GM23338 (cell line): Measurements from ENCODE around the gene RPS6KA5. TPM values are rescaled to one million over a fixed set of nuclear protein-coding genes. Genes with fewer than 3 reads are reported as not detected.

ENCODE experiments used
- ATAC-seq: fragments of 200-7000 bp; cut with Tn5 transposase; 3 replicates; pipeline ENCODE4 v1.9.1; 2020
- DNase-seq: peaks from one replicate; pipeline ENCODE4 v3.0.0-alpha.2; 2015; ENCODE audit warnings: low spot score
- H2AFZ ChIP-seq: fragments of 200-600 bp; sonication (generic); 2 replicates; pipeline ENCODE4 v1.8.0; 2016; ENCODE audit warnings: antibody characterized with exemption, mild to moderate bottlenecking, moderate library complexity
- H3F3A ChIP-seq: fragments of 200-600 bp; sonication (generic); replicated peaks from 2 replicates; pipeline ENCODE4 v1.8.0; 2017; ENCODE audit warnings: antibody characterized with exemption, mixed run types, low read depth
- H3K27ac ChIP-seq: fragments of 200-600 bp; sonication (generic); 2 replicates; pipeline ENCODE4 v1.6.1; 2016; ENCODE audit warnings: low read depth
- H3K27me3 ChIP-seq: fragments of 200-600 bp; sonication (generic); 2 replicates; pipeline ENCODE4 v1.8.0; 2016; ENCODE audit warnings: mild to moderate bottlenecking, mixed run types, moderate library complexity; ENCODE audit not compliant: insufficient read depth
- H3K36me3 ChIP-seq: fragments of 200-600 bp; sonication (generic); 2 replicates; pipeline ENCODE4 v1.8.0; 2016; ENCODE audit warnings: mild to moderate bottlenecking; ENCODE audit not compliant: insufficient read depth
- H3K4me1 ChIP-seq: fragments of 200-600 bp; sonication (generic); 2 replicates; pipeline ENCODE4 v1.8.0; 2016; ENCODE audit warnings: mild to moderate bottlenecking, moderate library complexity; ENCODE audit not compliant: insufficient read depth
- H3K4me2 ChIP-seq: fragments of 200-600 bp; sonication (generic); 2 replicates; pipeline ENCODE4 v1.7.1; 2017; ENCODE audit warnings: mixed run types
- H3K4me3 ChIP-seq: fragments of 200-600 bp; sonication (generic); 2 replicates; pipeline ENCODE4 v1.6.1; 2016; ENCODE audit warnings: mixed run types
- H3K79me2 ChIP-seq: fragments of 200-600 bp; sonication (generic); replicated peaks from 2 replicates; pipeline ENCODE4 v1.8.0; 2017; ENCODE audit warnings: mild to moderate bottlenecking; ENCODE audit not compliant: insufficient read depth
- H3K9me2 ChIP-seq: fragments of 200-600 bp; sonication (generic); 2 replicates; pipeline ENCODE4 v1.8.0; 2017; ENCODE audit not compliant: insufficient read depth
- H4K20me1 ChIP-seq: fragments of 200-600 bp; sonication (generic); replicated peaks from 2 replicates; pipeline ENCODE4 v1.8.0; 2017; ENCODE audit warnings: mild to moderate bottlenecking; ENCODE audit not compliant: insufficient read depth
- H3K27ac Mint-ChIP-seq: 2 replicates; pipeline ENCODE4 v1.8.0; 2020; ENCODE audit warnings: inconsistent platforms, mild to moderate bottlenecking, moderate library complexity, mixed read lengths
- H3K27me3 Mint-ChIP-seq: 3 replicates; pipeline ENCODE4 v1.8.0; 2022; ENCODE audit warnings: low read depth, mild to moderate bottlenecking, moderate library complexity, mixed read lengths, inconsistent platforms; ENCODE audit not compliant: insufficient read depth, poor library complexity
- H3K36me3 Mint-ChIP-seq: 3 replicates; pipeline ENCODE4 v1.8.0; 2021; ENCODE audit warnings: low read depth, mild to moderate bottlenecking, inconsistent platforms, moderate library complexity, mixed read lengths
- H3K4me1 Mint-ChIP-seq: 3 replicates; pipeline ENCODE4 v1.8.0; 2020; ENCODE audit warnings: mild to moderate bottlenecking, inconsistent platforms, mixed read lengths
- H3K4me3 Mint-ChIP-seq: 3 replicates; pipeline ENCODE4 v1.8.0; 2021; ENCODE audit warnings: moderate library complexity, mild to moderate bottlenecking, inconsistent platforms, mixed read lengths
- H3K9me3 Mint-ChIP-seq: 3 replicates; pipeline ENCODE4 v1.8.0; 2020; ENCODE audit warnings: moderate library complexity, mild to moderate bottlenecking, inconsistent platforms, mixed read lengths
- EZH2phosphoT487 ChIP-seq: fragments of 200-600 bp; sonication (generic); IDR thresholded peaks from one replicate; pipeline ENCODE4 v1.8.1; 2018; ENCODE audit warnings: antibody characterized with exemption; ENCODE audit not compliant: unreplicated experiment
- NANOG ChIP-seq: IDR thresholded peaks from 2 replicates; pipeline ENCODE4 v1.6.1; 2016; ENCODE audit warnings: antibody characterized with exemption, borderline replicate concordance
- POLR2AphosphoS5 ChIP-seq: IDR thresholded peaks from 2 replicates; pipeline ENCODE4 v1.6.1; 2016; ENCODE audit warnings: antibody characterized with exemption, low read depth
- STAT1 ChIP-seq: IDR thresholded peaks from one replicate; pipeline ENCODE4 v1.6.1; 2016; ENCODE audit warnings: antibody characterized with exemption; ENCODE audit not compliant: unreplicated experiment
- ZNF114 ChIP-seq: fragments of 250-450 bp; sonication (Bioruptor Pico); IDR thresholded peaks from 2 replicates; pipeline ENCODE4 v1.5.0; 2020; ENCODE audit warnings: mild to moderate bottlenecking, moderate library complexity
- polyA plus RNA-seq: library from polyadenylated mRNA; unstranded; fragments of >200 nt; fragmentation: Nextera tagmentation; extraction: Ambion mirVana; gene quantifications from 2 replicates; pipeline ENCODE4 v1.2.1, GENCODE V29; 2016
- total RNA-seq: library from RNA; depleted of rRNA; stranded (reverse); fragments of >200 nt; shearing (Covaris generic); gene quantifications from 2 replicates; pipeline ENCODE4 v1.2.3, GENCODE V29; 2014
- TF ChIP-seq, protein P1 (sequence below): fragments of 250-450 bp; sonication (Bioruptor Pico); IDR thresholded peaks from 2 replicates; pipeline ENCODE4 v1.5.0; 2020; ENCODE audit warnings: mild to moderate bottlenecking, moderate library complexity
- TF ChIP-seq, protein P2 (sequence below), 2 experiments: fragments of 200-600 bp in 1 of 2; sonication (generic) in 1 of 2; conservative IDR thresholded peaks; 2 replicates each; pipeline versions ENCODE4 v1.5.1 to v1.6.1; 2016 to 2017; ENCODE audit warnings: antibody characterized with exemption in 2 of 2, low read depth in 2 of 2, mild to moderate bottlenecking in 2 of 2, moderate library complexity in 1 of 2

Gene RPS6KA5
- total and polyA plus RNA-seq, 2 experiments from 2014 or later = 2.1 to 2.4 TPM

DNA sequence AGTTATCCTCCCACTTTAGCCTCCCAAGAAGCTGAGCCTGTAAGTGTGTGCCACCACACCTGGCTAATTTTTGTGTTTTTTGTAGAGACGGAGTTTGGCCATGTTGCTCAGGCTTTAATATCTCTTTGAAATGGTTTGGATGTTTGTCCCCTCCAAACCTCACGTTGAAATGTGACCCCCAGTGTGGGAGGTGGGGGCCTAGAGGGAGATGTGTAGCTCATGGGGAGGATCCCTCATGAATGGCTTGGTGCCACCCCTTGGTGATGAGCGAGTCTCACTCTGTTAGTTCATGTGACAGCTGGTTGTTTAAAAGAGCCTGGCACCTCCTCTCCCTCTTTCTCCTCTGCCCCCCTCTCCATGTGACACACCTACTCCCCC, 220.6 kb downstream of the RPS6KA5 start (continued):
- TF ChIP-seq, protein P1, sequence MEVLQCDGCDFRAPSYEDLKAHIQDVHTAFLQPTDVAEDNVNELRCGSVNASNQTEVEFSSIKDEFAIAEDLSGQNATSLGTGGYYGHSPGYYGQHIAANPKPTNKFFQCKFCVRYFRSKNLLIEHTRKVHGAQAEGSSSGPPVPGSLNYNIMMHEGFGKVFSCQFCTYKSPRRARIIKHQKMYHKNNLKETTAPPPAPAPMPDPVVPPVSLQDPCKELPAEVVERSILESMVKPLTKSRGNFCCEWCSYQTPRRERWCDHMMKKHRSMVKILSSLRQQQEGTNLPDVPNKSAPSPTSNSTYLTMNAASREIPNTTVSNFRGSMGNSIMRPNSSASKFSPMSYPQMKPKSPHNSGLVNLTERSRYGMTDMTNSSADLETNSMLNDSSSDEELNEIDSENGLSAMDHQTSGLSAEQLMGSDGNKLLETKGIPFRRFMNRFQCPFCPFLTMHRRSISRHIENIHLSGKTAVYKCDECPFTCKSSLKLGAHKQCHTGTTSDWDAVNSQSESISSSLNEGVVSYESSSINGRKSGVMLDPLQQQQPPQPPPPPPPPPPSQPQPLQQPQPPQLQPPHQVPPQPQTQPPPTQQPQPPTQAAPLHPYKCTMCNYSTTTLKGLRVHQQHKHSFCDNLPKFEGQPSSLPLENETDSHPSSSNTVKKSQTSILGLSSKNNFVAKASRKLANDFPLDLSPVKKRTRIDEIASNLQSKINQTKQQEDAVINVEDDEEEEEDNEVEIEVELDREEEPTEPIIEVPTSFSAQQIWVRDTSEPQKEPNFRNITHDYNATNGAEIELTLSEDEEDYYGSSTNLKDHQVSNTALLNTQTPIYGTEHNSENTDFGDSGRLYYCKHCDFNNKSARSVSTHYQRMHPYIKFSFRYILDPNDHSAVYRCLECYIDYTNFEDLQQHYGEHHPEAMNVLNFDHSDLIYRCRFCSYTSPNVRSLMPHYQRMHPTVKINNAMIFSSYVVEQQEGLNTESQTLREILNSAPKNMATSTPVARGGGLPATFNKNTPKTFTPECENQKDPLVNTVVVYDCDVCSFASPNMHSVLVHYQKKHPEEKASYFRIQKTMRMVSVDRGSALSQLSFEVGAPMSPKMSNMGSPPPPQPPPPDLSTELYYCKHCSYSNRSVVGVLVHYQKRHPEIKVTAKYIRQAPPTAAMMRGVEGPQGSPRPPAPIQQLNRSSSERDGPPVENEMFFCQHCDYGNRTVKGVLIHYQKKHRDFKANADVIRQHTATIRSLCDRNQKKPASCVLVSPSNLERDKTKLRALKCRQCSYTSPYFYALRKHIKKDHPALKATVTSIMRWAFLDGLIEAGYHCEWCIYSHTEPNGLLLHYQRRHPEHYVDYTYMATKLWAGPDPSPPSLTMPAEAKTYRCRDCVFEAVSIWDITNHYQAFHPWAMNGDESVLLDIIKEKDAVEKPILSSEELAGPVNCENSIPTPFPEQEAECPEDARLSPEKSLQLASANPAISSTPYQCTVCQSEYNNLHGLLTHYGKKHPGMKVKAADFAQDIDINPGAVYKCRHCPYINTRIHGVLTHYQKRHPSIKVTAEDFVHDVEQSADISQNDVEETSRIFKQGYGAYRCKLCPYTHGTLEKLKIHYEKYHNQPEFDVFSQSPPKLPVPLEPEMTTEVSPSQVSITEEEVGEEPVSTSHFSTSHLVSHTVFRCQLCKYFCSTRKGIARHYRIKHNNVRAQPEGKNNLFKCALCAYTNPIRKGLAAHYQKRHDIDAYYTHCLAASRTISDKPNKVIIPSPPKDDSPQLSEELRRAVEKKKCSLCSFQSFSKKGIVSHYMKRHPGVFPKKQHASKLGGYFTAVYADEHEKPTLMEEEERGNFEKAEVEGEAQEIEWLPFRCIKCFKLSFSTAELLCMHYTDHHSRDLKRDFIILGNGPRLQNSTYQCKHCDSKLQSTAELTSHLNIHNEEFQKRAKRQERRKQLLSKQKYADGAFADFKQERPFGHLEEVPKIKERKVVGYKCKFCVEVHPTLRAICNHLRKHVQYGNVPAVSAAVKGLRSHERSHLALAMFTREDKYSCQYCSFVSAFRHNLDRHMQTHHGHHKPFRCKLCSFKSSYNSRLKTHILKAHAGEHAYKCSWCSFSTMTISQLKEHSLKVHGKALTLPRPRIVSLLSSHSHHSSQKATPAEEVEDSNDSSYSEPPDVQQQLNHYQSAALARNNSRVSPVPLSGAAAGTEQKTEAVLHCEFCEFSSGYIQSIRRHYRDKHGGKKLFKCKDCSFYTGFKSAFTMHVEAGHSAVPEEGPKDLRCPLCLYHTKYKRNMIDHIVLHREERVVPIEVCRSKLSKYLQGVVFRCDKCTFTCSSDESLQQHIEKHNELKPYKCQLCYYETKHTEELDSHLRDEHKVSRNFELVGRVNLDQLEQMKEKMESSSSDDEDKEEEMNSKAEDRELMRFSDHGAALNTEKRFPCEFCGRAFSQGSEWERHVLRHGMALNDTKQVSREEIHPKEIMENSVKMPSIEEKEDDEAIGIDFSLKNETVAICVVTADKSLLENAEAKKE (CRISPR knock-in tag) = no peak
- no peak for TF ChIP-seq ZNF114 (CRISPR knock-in tag)

DNA sequence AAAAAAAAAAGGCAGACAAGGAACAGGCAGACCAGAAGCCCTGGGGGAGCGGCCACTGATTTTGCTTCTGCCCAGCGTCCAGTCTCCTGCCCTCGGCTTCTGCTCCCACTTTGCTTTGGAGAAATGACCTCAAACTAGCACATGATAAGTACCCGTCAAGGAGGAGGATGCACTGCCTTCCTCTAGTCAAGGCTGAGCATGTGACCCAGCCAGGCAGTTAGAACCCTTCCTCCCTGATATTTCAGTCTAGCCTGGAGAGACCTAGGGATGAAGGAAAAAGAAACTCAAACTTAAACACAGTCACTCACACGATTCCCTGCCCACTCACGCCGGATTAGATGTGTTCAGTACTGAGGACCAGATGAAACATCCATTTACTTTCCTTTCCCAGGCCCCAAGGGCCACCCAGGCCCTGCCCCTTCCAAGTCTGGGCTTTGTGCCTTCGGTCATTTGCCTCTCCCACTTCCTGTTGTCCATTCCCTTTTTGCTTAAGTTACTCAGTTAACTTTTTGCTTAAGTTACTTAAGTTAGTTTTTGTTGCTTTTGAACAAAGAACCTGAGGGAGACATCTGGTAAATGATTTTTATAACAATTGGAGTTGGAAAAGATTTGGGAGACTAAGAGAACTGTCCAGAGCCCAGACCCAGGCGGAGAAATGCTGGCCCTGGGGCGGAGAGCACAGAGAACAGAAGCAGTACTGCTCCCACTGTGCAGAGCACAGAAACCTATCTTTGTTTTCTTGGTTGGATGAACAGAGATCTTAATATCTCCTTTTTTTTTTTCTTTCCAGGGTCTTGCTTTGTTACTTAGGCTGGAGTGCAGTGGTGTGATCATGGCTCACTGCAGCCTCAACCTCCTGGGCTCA, 221.2 kb downstream of the RPS6KA5 start:
- H3K36me3 Mint-ChIP-seq = no peaks in the 10 kb centered on the region
- TF ChIP-seq POLR2AphosphoS5 (no peak), STAT1 (no peak), NANOG (no peak), EZH2phosphoT487 (no peak)
- TF ChIP-seq, protein P2, sequence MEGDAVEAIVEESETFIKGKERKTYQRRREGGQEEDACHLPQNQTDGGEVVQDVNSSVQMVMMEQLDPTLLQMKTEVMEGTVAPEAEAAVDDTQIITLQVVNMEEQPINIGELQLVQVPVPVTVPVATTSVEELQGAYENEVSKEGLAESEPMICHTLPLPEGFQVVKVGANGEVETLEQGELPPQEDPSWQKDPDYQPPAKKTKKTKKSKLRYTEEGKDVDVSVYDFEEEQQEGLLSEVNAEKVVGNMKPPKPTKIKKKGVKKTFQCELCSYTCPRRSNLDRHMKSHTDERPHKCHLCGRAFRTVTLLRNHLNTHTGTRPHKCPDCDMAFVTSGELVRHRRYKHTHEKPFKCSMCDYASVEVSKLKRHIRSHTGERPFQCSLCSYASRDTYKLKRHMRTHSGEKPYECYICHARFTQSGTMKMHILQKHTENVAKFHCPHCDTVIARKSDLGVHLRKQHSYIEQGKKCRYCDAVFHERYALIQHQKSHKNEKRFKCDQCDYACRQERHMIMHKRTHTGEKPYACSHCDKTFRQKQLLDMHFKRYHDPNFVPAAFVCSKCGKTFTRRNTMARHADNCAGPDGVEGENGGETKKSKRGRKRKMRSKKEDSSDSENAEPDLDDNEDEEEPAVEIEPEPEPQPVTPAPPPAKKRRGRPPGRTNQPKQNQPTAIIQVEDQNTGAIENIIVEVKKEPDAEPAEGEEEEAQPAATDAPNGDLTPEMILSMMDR (conservative IDR thresholded peaks at IDR 0.05; ENCODE audit: low read depth in 2 of 2) = no peak

More for the DNA sequence above, 221.2 kb downstream of the RPS6KA5 start:
- H4K20me1 ChIP-seq = no peaks in the 10 kb centered on the region
- H3K27me3 ChIP-seq = no peaks in the 10 kb centered on the region
- H3K9me3 Mint-ChIP-seq = no peaks in the 10 kb centered on the region; the same call in 2 of the 3 replicates
- no peak overlapping the region; the same call in 1 of the 2 replicates for H2AFZ ChIP-seq
- DNase-seq (no peak), ATAC-seq (no peak)
- H3K4me3 ChIP-seq = no peak overlapping the region
- no peaks in the 10 kb centered on the region for H3K9me2 ChIP-seq
- H3K27ac Mint-ChIP-seq = no peak overlapping the region
- H3K4me1 Mint-ChIP-seq = no peaks in the 10 kb centered on the region
- H3K4me2 ChIP-seq = no peak overlapping the region
- peaks cover 2% of the 10 kb centered on the region for H3K27me3 Mint-ChIP-seq
- H3K36me3 ChIP-seq = no peaks in the 10 kb centered on the region
- H3K27ac ChIP-seq = no peak overlapping the region
- no peaks in the 10 kb centered on the region for H3F3A ChIP-seq
- H3K79me2 ChIP-seq = no peaks in the 10 kb centered on the region
- no peak overlapping the region for H3K4me3 Mint-ChIP-seq
- H3K4me1 ChIP-seq = no peaks in the 10 kb centered on the region
